HG03378 (cell line): ENCODE data around the gene NDUFA8.
"Not testable (repeated sequence)": the region's sequence is repeated elsewhere in the genome, so short reads cannot be mapped to it uniquely, and the experiment has no call there.

Source experiments
- ATAC-seq: cut with Tn5 transposase; IDR thresholded peaks from one replicate; pipeline ENCODE4 v1.9.1; 2021; ENCODE audit warnings: mild to moderate bottlenecking, moderate library complexity; ENCODE audit not compliant: unreplicated experiment

Gene NDUFA8

GRCh38 chr9:122122468-122122867 is 37.1 kb downstream of the NDUFA8 start:
- no peak for ATAC-seq

- no peak for ATAC-seq
These were observed 37.6 kb downstream of the NDUFA8 start for GRCh38 chr9:122121931-122122330.

- ATAC-seq: no peak
These were observed 38.2 kb downstream of the NDUFA8 start for GRCh38 chr9:122121391-122121790.

GRCh38 chr9:122120316-122121071 is 39.1 kb downstream of the NDUFA8 start:
- no peak for ATAC-seq

GRCh38 chr9:122119721-122120120 is 39.9 kb downstream of the NDUFA8 start:
- ATAC-seq: no peak

- no peak for ATAC-seq
These were observed 40.4 kb downstream of the NDUFA8 start for GRCh38 chr9:122119166-122119521.

- no peak for ATAC-seq
These were observed 41.0 kb downstream of the NDUFA8 start for GRCh38 chr9:122118343-122119165.

- ATAC-seq: not testable (repeated sequence)
These were observed 42.3 kb downstream of the NDUFA8 start for GRCh38 chr9:122117241-122117640.

GRCh38 chr9:122116448-122117173 is 43.0 kb downstream of the NDUFA8 start:
- ATAC-seq: no peak

GRCh38 chr9:122116040-122116439 is 43.5 kb downstream of the NDUFA8 start:
- ATAC-seq: no peak

GRCh38 chr9:122115176-122116035 is 44.2 kb downstream of the NDUFA8 start:
- ATAC-seq: no peak

GRCh38 chr9:122113574-122113973 is 46.0 kb downstream of the NDUFA8 start:
- ATAC-seq: no peak

- ATAC-seq: no peak
These were observed 47.3 kb downstream of the NDUFA8 start for GRCh38 chr9:122112238-122112637.

- ATAC-seq: no peak
These were observed 48.0 kb downstream of the NDUFA8 start for GRCh38 chr9:122111413-122112085.

GRCh38 chr9:122110100-122110833 is 49.3 kb downstream of the NDUFA8 start:
- no peak for ATAC-seq

GRCh38 chr9:122109035-122109813 is 50.4 kb downstream of the NDUFA8 start:
- no peak for ATAC-seq

GRCh38 chr9:122107291-122107805 is 52.2 kb downstream of the NDUFA8 start:
- no peak for ATAC-seq

- no peak for ATAC-seq
These were observed 53.0 kb downstream of the NDUFA8 start for GRCh38 chr9:122106576-122106975.
